HG03135 (cell line): ENCODE data around the gene LAMB2.

Experiments used
- ATAC-seq: cut with Tn5 transposase; IDR thresholded peaks from one replicate; pipeline ENCODE4 v1.9.1; 2021; ENCODE audit warnings: mild to moderate bottlenecking, moderate library complexity; ENCODE audit not compliant: unreplicated experiment

Gene LAMB2

DNA sequence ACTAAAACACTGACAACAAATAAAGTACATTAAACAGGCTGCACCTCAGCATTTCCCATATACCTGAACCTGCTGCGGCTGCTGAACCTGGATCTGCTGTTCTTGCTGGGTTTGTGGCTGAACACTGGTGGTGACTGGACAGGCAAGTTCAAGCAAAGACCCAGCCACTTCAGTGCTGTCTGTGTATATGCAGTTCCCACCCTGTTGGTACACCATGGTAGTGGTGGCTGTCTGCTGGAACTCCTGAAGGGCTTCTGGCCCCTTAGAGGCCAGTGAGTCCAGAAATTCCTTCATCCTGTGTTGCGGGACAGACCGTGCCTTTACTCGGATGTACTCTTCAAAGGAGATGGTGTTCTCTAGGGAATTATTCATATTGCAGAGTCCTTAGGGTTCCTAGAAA is 56.2 kb downstream of the LAMB2 start:
- no peak for ATAC-seq

DNA sequence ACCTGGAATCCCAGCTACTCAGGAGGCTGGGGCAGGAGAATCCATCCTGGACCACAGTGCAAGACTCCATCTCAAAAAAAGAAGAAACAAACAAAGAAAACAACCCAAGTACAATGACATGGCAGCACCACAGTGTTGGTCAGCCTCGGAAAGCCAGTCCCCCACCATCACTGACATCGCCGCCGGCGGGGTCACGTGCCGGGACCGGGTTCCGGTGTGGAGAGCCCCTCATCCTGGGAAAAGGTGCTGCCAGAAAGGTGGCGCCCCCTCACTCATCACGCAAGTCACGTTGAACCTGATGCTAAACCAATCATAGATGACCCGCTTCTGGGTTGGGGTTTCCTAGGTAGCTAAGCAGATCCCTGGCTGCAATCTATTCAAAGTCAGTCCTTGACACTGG is 56.7 kb downstream of the LAMB2 start:
- ATAC-seq = no peak
